CD4-positive, alpha-beta T cell (primary cell): Measurements from ENCODE around the gene MCM9. TPM values are rescaled to one million over a fixed set of nuclear protein-coding genes. Genes with fewer than 3 reads are reported as not detected.

Source experiments
- ATAC-seq: fragments of 200-7000 bp; cut with Tn5 transposase; one replicate; pipeline ENCODE4 v1.10.0; 2022; ENCODE audit warnings: mild to moderate bottlenecking; ENCODE audit not compliant: poor library complexity
- CTCF ChIA-PET: fragments of 350-600 bp; sonication (Branson Sonifier 250); formaldehyde crosslinking; loops from one replicate; lab custom pipeline; 2021; ENCODE audit warnings: antibody characterized with exemption, inconsistent platforms; lab: Charles Lee
- POLR2A ChIA-PET: fragments of 350-600 bp; sonication (Branson Sonifier 250); formaldehyde crosslinking; loops from one replicate; lab custom pipeline; 2021; ENCODE audit warnings: antibody characterized with exemption, inconsistent platforms; lab: Charles Lee
- DNase-seq, 14 experiments: peaks; one replicate each; pipeline ENCODE4 v3.0.0-alpha.2; 2013 to 2020; ENCODE audit warnings: mixed read lengths in 2 of 14
- H3K27ac ChIP-seq, 2 donors: one replicate each; pipeline versions ENCODE4 v1.5.1 to v1.7.0; 2013; ENCODE audit warnings: low read length in 2 of 2, low read depth in 1 of 2, mild to moderate bottlenecking in 1 of 2
- H3K27me3 ChIP-seq, 2 experiments: 1 replicate in 1 of 2; 2 replicates in 1 of 2; pipeline versions ENCODE4 v1.6.1 to v1.7.0; 2013; ENCODE audit warnings: low read length in 2 of 2, control low read depth in 1 of 2, mild to moderate bottlenecking in 1 of 2, moderate library complexity in 1 of 2; ENCODE audit not compliant: insufficient read depth in 2 of 2, control insufficient read depth in 1 of 2
- H3K36me3 ChIP-seq: one replicate; pipeline ENCODE4 v1.6.1; 2013; ENCODE audit warnings: low read length, control low read depth; ENCODE audit not compliant: insufficient read depth
- H3K4me1 ChIP-seq: one replicate; pipeline ENCODE4 v1.6.1; 2013; ENCODE audit warnings: low read length, control low read depth; ENCODE audit not compliant: insufficient read depth
- H3K4me3 ChIP-seq: one replicate; pipeline ENCODE4 v1.5.1; 2013; ENCODE audit warnings: mild to moderate bottlenecking, low read length, moderate library complexity
- H3K9me3 ChIP-seq, 2 experiments: 1 replicate in 1 of 2; 2 replicates in 1 of 2; pipeline versions ENCODE4 v1.6.1 to v1.7.0; 2013; ENCODE audit warnings: low read length in 2 of 2, mild to moderate bottlenecking in 2 of 2, control low read depth in 1 of 2, moderate library complexity in 1 of 2; ENCODE audit not compliant: control insufficient read depth in 1 of 2, insufficient read depth in 1 of 2
- H3K27ac Mint-ChIP-seq: one replicate; pipeline ENCODE4 v1.8.0; 2020; ENCODE audit warnings: mixed read lengths
- H3K27me3 Mint-ChIP-seq: one replicate; pipeline ENCODE4 v1.8.0; 2021; ENCODE audit warnings: mixed read lengths
- H3K36me3 Mint-ChIP-seq: one replicate; pipeline ENCODE4 v1.8.0; 2021; ENCODE audit warnings: low read depth, mixed read lengths
- H3K4me1 Mint-ChIP-seq: one replicate; pipeline ENCODE4 v1.8.0; 2021; ENCODE audit warnings: low read depth, mixed read lengths
- H3K4me3 Mint-ChIP-seq: one replicate; pipeline ENCODE4 v1.8.0; 2020; ENCODE audit warnings: mild to moderate bottlenecking, mixed read lengths
- H3K9me3 Mint-ChIP-seq: one replicate; pipeline ENCODE4 v1.8.0; 2020; ENCODE audit warnings: mixed read lengths
- CTCF ChIP-seq: fragments of 200-600 bp; IDR thresholded peaks from one replicate; pipeline ENCODE4 v1.8.0; 2022; ENCODE audit warnings: antibody characterized with exemption, mild to moderate bottlenecking
- intact Hi-C, 2 experiments: fragments of 100-400 bp; cut with DNase I in 1 of 2; cut with micrococcal nuclease in 1 of 2; formaldehyde crosslinking; loops; one replicate each; pipeline versions ENCODE4 v1.15.1 to v1.9.0; 2023 to 2025; cut with DNase I, micrococcal nuclease
- total RNA-seq, 174 experiments: library from RNA in 2 of 174; stranded (reverse) in 2 of 174; gene quantifications; one replicate each; pipeline ENCODE4 v1.2.3 and lab custom pipeline; 2021 to 2026

Gene MCM9
- total RNA-seq, 2 experiments from 2014 or later, result 25.5 TPM

- ChIA-PET CTCF (interaction anchor here (1.4 to 2.3 kb wide), 2 partner anchors 38 to 144 kb away, joined by 3 to 9 read pairs; no protein-coding TSS in a partner anchor), POLR2A (interaction anchor here (0.7 to 3.4 kb wide), 10 partner anchors 17 to 417 kb away, joined by 3 to 55 read pairs (median 4); partner anchors contain the start of genes ASF1A and FAM184A)
- peaks cover 47% of the 10 kb centered on the region for H3K36me3 Mint-ChIP-seq
- H3K4me3 Mint-ChIP-seq, result peak overlapping the region; percentile 91
- H3K9me3 Mint-ChIP-seq, result no peaks in the 10 kb centered on the region
- no peaks in the 10 kb centered on the region for H3K27me3 Mint-ChIP-seq
- H3K27me3 ChIP-seq, result no peaks in the 10 kb centered on the region
- intact Hi-C loops, result loop anchor here (2.0 to 10.0 kb wide), 3 partner anchors 37 to 411 kb away; partner anchors contain the start of genes ASF1A (in 1 of the 2) and MAN1A1 (in 1 of the 2)
- no peak for TF ChIP-seq CTCF
- no peak for DNase-seq
- peaks cover 28% of the 10 kb centered on the region for H3K36me3 ChIP-seq
- no peaks in the 10 kb centered on the region for H3K9me3 ChIP-seq
- peak overlapping the region; percentile 88 for H3K27ac Mint-ChIP-seq
- H3K4me3 ChIP-seq, result peak overlapping the region; percentile 92
- H3K4me1 ChIP-seq, result peaks cover 19% of the 10 kb centered on the region
- ATAC-seq, result no peak
- H3K27ac ChIP-seq, result no peak overlapping the region
- H3K4me1 Mint-ChIP-seq, result peaks cover 53% of the 10 kb centered on the region
These were observed 1.0 kb downstream of the MCM9 start for GRCh38 chr6:118933855-118934460.

GRCh38 chr6:118932421-118932820 is 2.5 kb downstream of the MCM9 start:
- Histone ChIP-seq H3K27me3 (no peaks in the 10 kb centered on the region), H3K36me3 (peaks cover 36% of the 10 kb centered on the region), H3K9me3 (no peaks in the 10 kb centered on the region), H3K4me1 (peaks cover 19% of the 10 kb centered on the region), H3K4me3 (no peak overlapping the region), H3K27ac (no peak overlapping the region)
- intact Hi-C loops, result loop anchor here in 1 of 2 experiments (2.0 to 10.0 kb wide), 2 partner anchors 36 to 412 kb away; partner anchors contain the start of gene MAN1A1
- POLR2A ChIA-PET, result no interaction called here
- no peak overlapping the region for H3K4me3 Mint-ChIP-seq
- peaks cover 58% of the 10 kb centered on the region for H3K4me1 Mint-ChIP-seq
- ATAC-seq (no peak), DNase-seq (no peak)
- H3K36me3 Mint-ChIP-seq, result peaks cover 62% of the 10 kb centered on the region
- TF ChIP-seq CTCF, result no peak
- no peaks in the 10 kb centered on the region for H3K27me3 Mint-ChIP-seq
- no peak overlapping the region for H3K27ac Mint-ChIP-seq
- CTCF ChIA-PET, result no interaction called here
- H3K9me3 Mint-ChIP-seq, result no peaks in the 10 kb centered on the region

GRCh38 chr6:118931436-118931835 is 3.5 kb downstream of the MCM9 start:
- Mint-ChIP-seq H3K4me3 (no peak overlapping the region), H3K36me3 (peaks cover 69% of the 10 kb centered on the region), H3K27me3 (no peaks in the 10 kb centered on the region), H3K4me1 (peaks cover 50% of the 10 kb centered on the region), H3K27ac (no peak overlapping the region), H3K9me3 (no peaks in the 10 kb centered on the region)
- no peak for TF ChIP-seq CTCF
- H3K27ac ChIP-seq, result no peak overlapping the region
- DNase-seq, result no peak
- peaks cover 13% of the 10 kb centered on the region for H3K4me1 ChIP-seq
- H3K27me3 ChIP-seq, result no peaks in the 10 kb centered on the region
- no peaks in the 10 kb centered on the region for H3K9me3 ChIP-seq
- intact Hi-C loops, result loop anchor here in 1 of 2 experiments (2.0 to 10.0 kb wide), 2 partner anchors 145 to 413 kb away; partner anchors contain the start of gene MAN1A1
- ATAC-seq, result no peak
- H3K4me3 ChIP-seq, result no peak overlapping the region
- ChIA-PET CTCF (no interaction called here), POLR2A (no interaction called here)
- H3K36me3 ChIP-seq, result peaks cover 37% of the 10 kb centered on the region
